CD4-positive, alpha-beta T cell treated with Interferon gamma for 1 hour (primary cell): ENCODE data around the gene PDE6B.

Experiments used
- DNase-seq: peaks from one replicate; pipeline ENCODE4 v3.0.0-alpha.2; 2020

PDE6B gene

DNA sequence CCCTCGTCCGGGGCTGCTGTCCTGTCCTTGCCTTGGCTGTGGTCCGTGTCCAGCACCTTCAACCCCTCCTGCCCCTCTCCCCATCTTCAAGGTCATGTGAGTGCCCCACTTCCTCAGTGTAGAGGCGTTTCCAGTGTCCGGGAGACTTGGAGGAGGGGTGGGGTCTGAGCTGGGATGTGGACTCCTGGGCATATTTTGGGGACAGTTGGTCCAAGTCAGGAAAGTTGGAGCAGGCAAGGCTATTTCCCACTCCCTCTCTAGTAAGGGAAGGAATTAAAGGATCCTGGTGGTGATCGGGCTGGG, 83.2 kb downstream of the PDE6B start:
- DNase-seq, result no peak

DNA sequence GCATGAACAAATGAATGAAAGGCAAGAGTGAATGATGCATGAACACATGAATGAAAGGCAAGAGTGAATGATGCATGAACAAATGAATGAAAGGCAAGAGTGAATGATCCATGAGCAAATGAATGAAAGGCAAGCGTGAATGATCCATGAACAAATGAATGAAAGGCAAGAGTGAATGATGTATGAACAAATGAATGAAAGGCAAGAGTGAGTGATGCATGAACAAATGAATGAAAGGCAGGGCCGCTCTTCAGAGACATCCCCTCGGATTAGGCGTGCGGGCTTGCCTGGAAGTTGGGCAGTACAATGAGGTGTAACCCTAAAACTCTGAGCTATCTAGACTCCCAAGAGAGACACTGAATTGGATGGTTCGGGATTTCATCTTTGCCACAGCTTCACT, 84.0 kb downstream of the PDE6B start:
- DNase-seq, result no peak

- DNase-seq, result no peak
These were observed 84.7 kb downstream of the PDE6B start for GRCh38 chr4:710116-710515.

DNA sequence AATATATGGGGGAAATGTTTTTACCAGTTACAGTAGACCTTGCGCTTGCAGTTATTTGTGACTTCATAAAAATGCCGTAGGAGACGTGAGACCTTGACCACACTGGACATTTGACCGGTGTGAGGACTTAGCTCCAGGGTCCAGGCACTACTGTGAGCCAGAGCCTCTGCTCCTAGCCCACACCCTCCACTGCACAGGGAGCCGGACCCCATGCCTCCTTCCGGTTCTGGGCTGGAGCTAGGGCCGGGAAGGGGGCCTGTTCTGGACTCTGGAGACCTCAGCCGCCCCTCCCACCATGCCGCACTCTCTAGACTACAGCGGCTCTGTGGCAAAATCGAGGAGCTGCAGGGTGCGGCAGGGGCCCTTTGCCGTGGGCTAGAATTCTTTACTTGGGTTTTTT, 85.5 kb downstream of the PDE6B start:
- no peak for DNase-seq

DNA sequence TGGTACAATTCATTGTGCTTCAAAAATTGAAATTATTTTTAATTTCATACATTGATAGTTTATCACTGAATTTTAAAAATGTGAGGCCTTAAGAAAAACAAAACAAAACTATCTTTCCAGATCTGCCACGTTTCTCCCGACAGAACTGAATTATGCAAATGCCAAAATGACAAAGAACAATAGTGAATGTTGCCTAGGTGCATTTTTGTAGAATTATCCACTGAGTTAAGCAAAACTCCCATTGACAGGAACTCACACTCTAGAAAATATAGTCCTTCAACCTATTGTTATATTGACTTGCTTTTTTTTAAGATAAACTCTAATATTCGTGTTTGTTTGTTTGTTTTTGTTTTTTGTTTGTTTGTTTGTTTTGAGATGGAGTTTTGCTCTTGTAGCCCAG, 86.7 kb downstream of the PDE6B start:
- no peak for DNase-seq

DNA sequence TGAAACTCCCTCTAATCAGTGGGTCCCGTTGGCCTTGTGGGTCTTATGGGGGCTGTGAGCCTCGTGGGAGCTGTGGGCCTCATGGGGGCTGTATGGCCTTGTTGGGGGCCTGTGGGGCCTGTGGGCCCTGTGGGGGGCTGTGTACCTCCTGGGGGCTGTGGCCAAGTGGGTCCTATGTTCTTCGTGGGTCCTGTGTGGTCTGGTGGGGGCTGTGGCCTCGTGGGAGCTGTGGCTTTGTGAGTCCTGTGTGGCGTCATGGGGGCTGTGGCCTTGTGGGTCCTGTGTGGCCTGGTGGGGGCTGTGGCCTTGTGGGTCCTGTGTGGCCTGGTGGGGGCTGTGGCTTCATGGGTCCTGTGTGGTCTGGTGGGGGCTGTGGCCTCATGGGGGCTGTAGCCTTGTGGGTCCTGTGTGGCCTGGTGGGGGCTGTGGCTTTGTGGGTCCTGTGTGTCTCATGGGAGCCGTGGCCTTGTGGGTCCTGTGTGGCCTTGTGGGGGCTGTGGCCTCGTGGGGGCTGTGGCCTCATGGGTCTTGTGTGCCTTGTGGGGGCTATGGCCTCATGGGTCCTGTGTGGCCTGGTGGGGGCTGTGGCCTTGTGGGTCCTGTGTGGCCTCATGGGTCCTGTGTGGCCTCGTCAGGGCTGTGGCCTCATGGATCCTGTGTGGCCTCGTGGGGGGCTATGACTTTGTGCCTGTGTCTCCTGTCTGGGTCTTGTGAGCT, 87.7 kb downstream of the PDE6B start:
- DNase-seq, result no peak

DNA sequence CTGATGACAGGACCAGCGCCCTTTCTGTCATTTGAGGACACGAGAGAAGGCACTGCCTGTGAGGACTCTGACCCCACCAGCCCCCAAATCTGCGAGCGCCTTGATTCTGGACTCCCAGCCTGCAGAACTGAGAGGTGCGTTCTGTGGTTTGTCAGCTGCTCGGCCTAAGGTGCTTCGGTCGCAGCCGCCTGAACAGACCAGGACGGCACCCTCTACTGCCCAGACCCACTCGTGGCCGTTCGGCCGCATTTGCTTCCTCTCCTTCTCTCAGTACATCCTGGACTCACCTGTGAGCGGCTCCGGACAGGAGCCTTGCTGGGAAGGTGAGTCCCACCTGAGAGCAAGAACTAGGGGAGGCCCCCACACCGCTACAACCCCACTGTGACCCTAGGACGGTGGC, 88.7 kb downstream of the PDE6B start:
- no peak for DNase-seq

DNA sequence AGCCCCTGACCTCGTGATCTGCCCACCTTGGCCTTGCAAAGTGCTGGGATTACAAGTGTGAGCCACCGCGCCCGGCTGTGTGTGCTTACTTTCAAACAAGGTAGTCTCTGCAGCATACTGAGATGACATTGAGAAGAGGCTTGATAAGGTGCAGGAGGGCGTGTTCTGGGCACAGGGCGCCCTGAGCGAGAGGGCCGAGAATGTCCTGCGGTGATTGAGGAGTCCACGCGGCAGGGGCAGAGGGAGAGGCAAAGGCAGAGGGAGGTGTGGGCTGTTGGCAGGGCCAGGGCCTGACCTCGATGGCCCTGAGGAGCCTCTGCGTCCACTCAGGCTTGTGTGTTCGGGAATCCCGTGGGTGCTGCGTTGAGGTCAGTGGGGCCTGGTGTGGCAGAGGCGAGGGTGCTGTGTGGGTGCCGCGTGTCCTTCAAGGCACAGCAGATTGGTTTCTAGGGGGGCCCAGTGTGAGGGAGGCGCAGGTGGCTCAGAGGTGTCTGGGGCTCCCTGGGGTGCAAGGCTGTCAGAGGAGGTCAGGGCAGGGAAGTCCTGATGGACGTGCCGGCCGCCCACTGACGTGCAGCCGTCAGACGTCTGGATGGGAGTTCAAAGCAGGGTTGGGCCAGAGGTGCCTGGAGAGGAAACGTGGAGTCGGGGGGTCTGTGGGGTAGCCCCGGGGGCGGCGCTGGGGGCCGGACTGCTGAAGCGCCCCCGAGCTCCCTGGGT, 92.4 kb downstream of the PDE6B start:
- no peak for DNase-seq

DNA sequence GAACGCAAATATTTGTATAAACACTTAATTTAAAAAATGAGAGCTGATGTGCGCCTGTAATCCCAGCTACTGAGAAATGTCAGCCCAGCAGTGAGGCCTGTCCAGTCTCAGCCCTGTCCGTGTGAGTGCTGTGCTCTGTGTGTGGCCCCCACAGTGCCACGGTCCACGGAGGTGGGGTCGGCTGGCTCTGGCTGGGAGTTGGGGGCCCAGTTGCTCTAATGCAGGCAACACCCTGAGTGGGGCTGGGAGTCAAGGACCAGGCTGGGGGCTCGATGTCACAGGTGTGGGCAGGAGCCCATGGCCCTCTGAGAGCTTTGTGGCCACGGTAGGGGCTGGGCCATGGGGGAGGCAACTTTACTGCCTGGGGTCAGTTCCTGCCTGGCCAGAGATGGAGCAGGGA, 93.1 kb downstream of the PDE6B start:
- DNase-seq, result no peak
